Measurements from ENCODE around the gene PTPRM. TPM values are rescaled to one million over a fixed set of nuclear protein-coding genes. Genes with fewer than 3 reads are reported as not detected.

PTPRM gene
- total and polyA plus RNA-seq, 2 of the 4 experiments (the other 2 are of a cell fraction), result 28.3 to 51.2 TPM

DNA sequence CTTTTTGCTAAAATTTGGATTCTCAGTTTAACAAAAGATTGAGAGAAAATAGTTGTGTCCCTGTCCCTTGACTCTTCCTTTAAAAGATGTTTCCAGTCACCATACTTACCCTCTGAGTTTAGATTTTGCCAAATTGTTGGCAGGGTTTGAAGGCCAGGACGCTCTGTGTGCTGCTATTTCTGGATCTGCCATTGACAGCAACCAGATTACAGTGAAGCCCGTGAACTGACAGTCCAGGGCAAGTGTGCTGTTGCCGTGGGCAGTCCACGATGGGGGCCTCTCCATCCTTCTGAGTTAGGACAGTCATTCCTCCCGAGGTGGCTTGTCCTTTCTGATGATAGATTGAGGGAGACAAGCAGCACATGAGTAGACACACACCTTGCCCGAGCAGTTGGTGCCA, 89.9 kb downstream of the PTPRM start:
- H4K8ac ChIP-seq (ENCODE audit: low read depth in 2 of 2, low read length in 2 of 2), result no peak overlapping the region
- ATAC-seq (ENCODE audit: low read depth) (no peak), DNase-seq (no peak)
- intact Hi-C loops (cut with micrococcal nuclease) (no loop called here), dilution Hi-C loops (cut with HindIII; ENCODE audit: low sequenced_read_pairs, unreplicated experiment) (no loop called here), in situ Hi-C loops (cut with MboI; ENCODE audit: low sequenced_read_pairs) (no loop called here)
- no peak overlapping the region for H4K5ac ChIP-seq (ENCODE audit: low read depth, low read length)
- TF ChIP-seq RFX5 (IDR thresholded peaks at IDR 0.05; ENCODE audit: low read depth, low read length) (no peak), RCOR1 (IDR thresholded peaks at IDR 0.05; ENCODE audit: insufficient replicate concordance, low read length) (no peak), MAZ (IDR thresholded peaks at IDR 0.05; ENCODE audit: borderline replicate concordance, low read depth, low read length) (no peak), RAD21 (IDR thresholded peaks at IDR 0.05; ENCODE audit: low read length) (no peak), NFE2L2 (IDR thresholded peaks at IDR 0.05; ENCODE audit: low read depth, low read length) (no peak), CHD1 (IDR thresholded peaks at IDR 0.05; ENCODE audit: low read depth, low read length) (no peak), BHLHE40 (IDR thresholded peaks at IDR 0.05; ENCODE audit: low read depth, low read length) (no peak), CEBPB (IDR thresholded peaks at IDR 0.05; ENCODE audit: low read depth, low read length) (no peak), FOS (IDR thresholded peaks at IDR 0.05; ENCODE audit: low read depth, low read length) (no peak), POLR2A (IDR thresholded peaks at IDR 0.05; ENCODE audit: low read depth, low read length) (no peak), SMC3 (IDR thresholded peaks at IDR 0.05; ENCODE audit: low read depth, low read length) (no peak), MXI1 (IDR thresholded peaks at IDR 0.05; ENCODE audit: borderline replicate concordance, low read depth, low read length) (no peak)
- TF ChIP-seq, protein P1, sequence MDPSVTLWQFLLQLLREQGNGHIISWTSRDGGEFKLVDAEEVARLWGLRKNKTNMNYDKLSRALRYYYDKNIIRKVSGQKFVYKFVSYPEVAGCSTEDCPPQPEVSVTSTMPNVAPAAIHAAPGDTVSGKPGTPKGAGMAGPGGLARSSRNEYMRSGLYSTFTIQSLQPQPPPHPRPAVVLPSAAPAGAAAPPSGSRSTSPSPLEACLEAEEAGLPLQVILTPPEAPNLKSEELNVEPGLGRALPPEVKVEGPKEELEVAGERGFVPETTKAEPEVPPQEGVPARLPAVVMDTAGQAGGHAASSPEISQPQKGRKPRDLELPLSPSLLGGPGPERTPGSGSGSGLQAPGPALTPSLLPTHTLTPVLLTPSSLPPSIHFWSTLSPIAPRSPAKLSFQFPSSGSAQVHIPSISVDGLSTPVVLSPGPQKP (IDR thresholded peaks at IDR 0.05; ENCODE audit: borderline replicate concordance, low read depth, low read length), result no peak
- TF ChIP-seq, protein P2, sequence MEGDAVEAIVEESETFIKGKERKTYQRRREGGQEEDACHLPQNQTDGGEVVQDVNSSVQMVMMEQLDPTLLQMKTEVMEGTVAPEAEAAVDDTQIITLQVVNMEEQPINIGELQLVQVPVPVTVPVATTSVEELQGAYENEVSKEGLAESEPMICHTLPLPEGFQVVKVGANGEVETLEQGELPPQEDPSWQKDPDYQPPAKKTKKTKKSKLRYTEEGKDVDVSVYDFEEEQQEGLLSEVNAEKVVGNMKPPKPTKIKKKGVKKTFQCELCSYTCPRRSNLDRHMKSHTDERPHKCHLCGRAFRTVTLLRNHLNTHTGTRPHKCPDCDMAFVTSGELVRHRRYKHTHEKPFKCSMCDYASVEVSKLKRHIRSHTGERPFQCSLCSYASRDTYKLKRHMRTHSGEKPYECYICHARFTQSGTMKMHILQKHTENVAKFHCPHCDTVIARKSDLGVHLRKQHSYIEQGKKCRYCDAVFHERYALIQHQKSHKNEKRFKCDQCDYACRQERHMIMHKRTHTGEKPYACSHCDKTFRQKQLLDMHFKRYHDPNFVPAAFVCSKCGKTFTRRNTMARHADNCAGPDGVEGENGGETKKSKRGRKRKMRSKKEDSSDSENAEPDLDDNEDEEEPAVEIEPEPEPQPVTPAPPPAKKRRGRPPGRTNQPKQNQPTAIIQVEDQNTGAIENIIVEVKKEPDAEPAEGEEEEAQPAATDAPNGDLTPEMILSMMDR (conservative IDR thresholded peaks at IDR 0.05; ENCODE audit: low read depth, low read length), result no peak
- TF ChIP-seq, protein P3, sequence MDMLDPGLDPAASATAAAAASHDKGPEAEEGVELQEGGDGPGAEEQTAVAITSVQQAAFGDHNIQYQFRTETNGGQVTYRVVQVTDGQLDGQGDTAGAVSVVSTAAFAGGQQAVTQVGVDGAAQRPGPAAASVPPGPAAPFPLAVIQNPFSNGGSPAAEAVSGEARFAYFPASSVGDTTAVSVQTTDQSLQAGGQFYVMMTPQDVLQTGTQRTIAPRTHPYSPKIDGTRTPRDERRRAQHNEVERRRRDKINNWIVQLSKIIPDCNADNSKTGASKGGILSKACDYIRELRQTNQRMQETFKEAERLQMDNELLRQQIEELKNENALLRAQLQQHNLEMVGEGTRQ (IDR thresholded peaks at IDR 0.05; ENCODE audit: low read depth, low read length), result no peak
- H3K56ac ChIP-seq (ENCODE audit: extremely low read depth, insufficient read depth, low read length), result no peak overlapping the region
- 10% methylated on average over 3 of the region's 6 CpGs; no CpG with 5 or more reads in 1 of the 2 experiments for WGBS, 2 experiments (ENCODE audit: extremely low coverage in 2 of 2, insufficient read length in 1 of 2)
- no peaks in the 10 kb centered on the region for H3K36me3 ChIP-seq (ENCODE audit: control insufficient read depth, insufficient read depth, low read length)
- no peak overlapping the region for H2BK20ac ChIP-seq (ENCODE audit: low read depth, low read length)
- H2BK5ac ChIP-seq (ENCODE audit: low read depth, low read length, poor library complexity, severe bottlenecking), result no peak overlapping the region
- ChIA-PET CTCF (interaction anchor here (1.1 kb wide), 1 partner anchor 53 kb away, joined by 4 read pairs; no protein-coding TSS in a partner anchor), POLR2A (ENCODE audit: unreplicated experiment) (no interaction called here)
- no peak overlapping the region for H3K14ac ChIP-seq (replicated peaks; ENCODE audit: low read depth, low read length)
- no peak overlapping the region for H3K18ac ChIP-seq (ENCODE audit: low read depth, low read length)
- H3K4ac ChIP-seq (ENCODE audit: low read depth, low read length), result no peak overlapping the region
- no peak overlapping the region for H3K23ac ChIP-seq (ENCODE audit: low read depth, low read length)
- no TSS peak for BruUV-seq (replicated peaks)
- no peak overlapping the region for H3K27ac ChIP-seq (ENCODE audit: insufficient read depth, low read length)
- no peak overlapping the region for H2AK9ac ChIP-seq (replicated peaks; ENCODE audit: low read depth, low read length, poor library complexity)
- no peak overlapping the region for H2AFZ ChIP-seq (replicated peaks; ENCODE audit: low read length, poor library complexity)
- H4K20me1 ChIP-seq (ENCODE audit: insufficient read depth, low read length), result no peaks in the 10 kb centered on the region
- H3K79me1 ChIP-seq (ENCODE audit: low read depth in 1 of 2, low read length in 2 of 2), result peaks cover 15 to 19% of the 10 kb centered on the region in 2 experiments; a peak in 3 of 4 replicates
- H3K4me1 ChIP-seq (ENCODE audit: control insufficient read depth, insufficient read depth, low read length), result peaks cover 4% of the 10 kb centered on the region
- H2BK120ac ChIP-seq (ENCODE audit: low read depth, low read length), result no peak overlapping the region
- no peak overlapping the region for H3K9ac ChIP-seq (ENCODE audit: low read depth, low read length)
- H3K9me1 ChIP-seq (ENCODE audit: insufficient read depth, low read length), result no peaks in the 10 kb centered on the region
- no peaks in the 10 kb centered on the region for H3K27me3 ChIP-seq (ENCODE audit: control insufficient read depth, insufficient read depth, low read length)
- no peak overlapping the region for H2BK15ac ChIP-seq (ENCODE audit: low read depth, low read length)
- peak overlapping the region; percentile 5 for H3K4me2 ChIP-seq (ENCODE audit: low read depth, low read length)
- H4K91ac ChIP-seq (ENCODE audit: insufficient read depth, low read depth, low read length), result no peak overlapping the region
- H2AK5ac ChIP-seq (ENCODE audit: low read depth, low read length), result no peak overlapping the region
- H3K9me3 ChIP-seq (ENCODE audit: control insufficient read depth, insufficient read depth, low read length), result no peaks in the 10 kb centered on the region
- no peak overlapping the region for H3K4me3 ChIP-seq (ENCODE audit: insufficient read depth, low read depth, low read length)
